ENCODE results near the gene KIF21A.

Gene KIF21A

DNA sequence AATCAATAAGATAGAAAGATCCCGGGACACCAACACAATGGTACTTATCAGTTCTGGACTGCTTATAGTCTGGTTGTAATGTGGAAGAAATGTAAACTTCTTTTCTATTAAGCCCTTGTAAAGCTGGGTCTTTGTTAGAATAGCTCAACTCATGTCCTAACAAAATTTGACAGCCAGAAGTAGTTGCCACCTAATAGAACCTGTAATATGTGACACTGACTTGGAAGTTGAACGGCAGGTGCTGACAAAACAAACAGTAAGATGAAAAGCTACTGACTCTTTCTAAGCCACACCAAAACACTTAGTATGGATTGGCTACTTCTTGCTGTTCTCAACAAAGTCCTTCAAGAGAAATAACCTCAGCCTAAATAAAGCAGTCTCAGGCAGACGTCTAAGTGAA is 56.6 kb downstream of the KIF21A start:
- CTCF ChIA-PET = interaction anchor here (1.5 to 1.7 kb wide), 2 partner anchors 9 to 11 kb away, joined by 4 to 5 read pairs; no protein-coding TSS in a partner anchor
- POLR2A ChIA-PET = interaction anchor here (0.7 kb wide), 1 partner anchor 1026 kb away, joined by 3 read pairs; no protein-coding TSS in a partner anchor

DNA sequence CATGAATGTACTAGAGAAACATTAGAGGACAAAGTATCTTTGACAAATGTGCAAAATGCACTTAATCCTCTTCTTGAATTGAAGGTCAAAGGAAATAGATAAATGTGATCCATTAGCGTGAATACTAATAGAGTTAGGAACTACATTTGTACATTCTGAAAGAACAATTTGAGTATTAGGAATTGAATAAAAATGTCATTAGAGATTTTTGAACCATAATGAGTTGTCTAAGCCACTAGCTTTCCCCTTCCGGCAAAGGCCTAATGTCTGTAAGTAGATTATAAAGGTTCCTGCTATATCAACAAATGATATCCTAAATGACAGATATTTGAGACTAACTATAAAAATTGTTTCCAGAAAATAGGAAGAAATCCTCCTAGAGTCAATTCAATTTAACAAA is 59.8 kb downstream of the KIF21A start:
- DNase-seq = no peak
- H3K27me3 ChIP-seq (replicated peaks in 2 of 5; ENCODE audit: control insufficient read depth in 4 of 5, insufficient read depth in 5 of 5, low read length in 4 of 5) = no peaks in the 10 kb centered on the region
- H3K36me3 ChIP-seq (ENCODE audit: control insufficient read depth in 4 of 4, insufficient read depth in 4 of 4, low read length in 3 of 4) = no peaks in the 10 kb centered on the region
- ChIA-PET POLR2A (no interaction called here), CTCF (no interaction called here)
- H3K27ac ChIP-seq (ENCODE audit: insufficient read depth in 1 of 2, low read depth in 1 of 2, low read length in 2 of 2, poor library complexity in 1 of 2, severe bottlenecking in 2 of 2) = no peak overlapping the region
- no peaks in the 10 kb centered on the region for H3K4me1 ChIP-seq (ENCODE audit: control extremely low read depth in 1 of 4, control insufficient read depth in 4 of 4, insufficient read depth in 4 of 4, low read length in 3 of 4)
- no peaks in the 10 kb centered on the region for H3K9me3 ChIP-seq (ENCODE audit: control extremely low read depth in 1 of 5, control insufficient read depth in 4 of 5, insufficient read depth in 2 of 5, low read depth in 1 of 5, low read length in 4 of 5)
- 86% methylated on average over 1 of the region's 2 CpGs for WGBS (ENCODE audit: insufficient coverage)
- no peak overlapping the region for H3K4me3 ChIP-seq (ENCODE audit: control insufficient read depth in 1 of 7, extremely low read depth in 1 of 7, insufficient read depth in 4 of 7, low read depth in 2 of 7, low read length in 6 of 7)

More for the DNA sequence above, 56.6 kb downstream of the KIF21A start:
- no peaks in the 10 kb centered on the region for H3K36me3 ChIP-seq (ENCODE audit: control insufficient read depth in 4 of 4, insufficient read depth in 4 of 4, low read length in 3 of 4)
- WGBS (ENCODE audit: insufficient coverage) = 100% methylated on average over 2 of the region's 3 CpGs
- H3K27me3 ChIP-seq (replicated peaks in 2 of 5; ENCODE audit: control insufficient read depth in 4 of 5, insufficient read depth in 5 of 5, low read length in 4 of 5) = no peaks in the 10 kb centered on the region
- H3K27ac ChIP-seq (ENCODE audit: insufficient read depth in 1 of 2, low read depth in 1 of 2, low read length in 2 of 2, poor library complexity in 1 of 2, severe bottlenecking in 2 of 2) = no peak overlapping the region
- DNase-seq = no peak
- H3K4me1 ChIP-seq (ENCODE audit: control extremely low read depth in 1 of 4, control insufficient read depth in 4 of 4, insufficient read depth in 4 of 4, low read length in 3 of 4) = no peaks in the 10 kb centered on the region
- H3K9me3 ChIP-seq (ENCODE audit: control extremely low read depth in 1 of 5, control insufficient read depth in 4 of 5, insufficient read depth in 2 of 5, low read depth in 1 of 5, low read length in 4 of 5) = no peaks in the 10 kb centered on the region
- no peak overlapping the region for H3K4me3 ChIP-seq (ENCODE audit: control insufficient read depth in 1 of 7, extremely low read depth in 1 of 7, insufficient read depth in 4 of 7, low read depth in 2 of 7, low read length in 6 of 7)

GRCh38 chr12:39380090-39380489 is 62.8 kb downstream of the KIF21A start:
- H3K27ac ChIP-seq (ENCODE audit: insufficient read depth in 1 of 2, low read depth in 1 of 2, low read length in 2 of 2, poor library complexity in 1 of 2, severe bottlenecking in 2 of 2) = no peak overlapping the region
- no peaks in the 10 kb centered on the region for H3K4me1 ChIP-seq (ENCODE audit: control extremely low read depth in 1 of 4, control insufficient read depth in 4 of 4, insufficient read depth in 4 of 4, low read length in 3 of 4)
- ChIA-PET CTCF (no interaction called here), POLR2A (no interaction called here)
- no peaks in the 10 kb centered on the region for H3K27me3 ChIP-seq (replicated peaks in 2 of 5; ENCODE audit: control insufficient read depth in 4 of 5, insufficient read depth in 5 of 5, low read length in 4 of 5)
- no peak for DNase-seq
- H3K9me3 ChIP-seq (ENCODE audit: control extremely low read depth in 1 of 5, control insufficient read depth in 4 of 5, insufficient read depth in 2 of 5, low read depth in 1 of 5, low read length in 4 of 5) = no peaks in the 10 kb centered on the region
- 95% methylated on average over 8 of the region's 10 CpGs for WGBS (ENCODE audit: insufficient coverage)
- no peaks in the 10 kb centered on the region for H3K36me3 ChIP-seq (ENCODE audit: control insufficient read depth in 4 of 4, insufficient read depth in 4 of 4, low read length in 3 of 4)
- no peak overlapping the region for H3K4me3 ChIP-seq (ENCODE audit: control insufficient read depth in 1 of 7, extremely low read depth in 1 of 7, insufficient read depth in 4 of 7, low read depth in 2 of 7, low read length in 6 of 7)

DNA sequence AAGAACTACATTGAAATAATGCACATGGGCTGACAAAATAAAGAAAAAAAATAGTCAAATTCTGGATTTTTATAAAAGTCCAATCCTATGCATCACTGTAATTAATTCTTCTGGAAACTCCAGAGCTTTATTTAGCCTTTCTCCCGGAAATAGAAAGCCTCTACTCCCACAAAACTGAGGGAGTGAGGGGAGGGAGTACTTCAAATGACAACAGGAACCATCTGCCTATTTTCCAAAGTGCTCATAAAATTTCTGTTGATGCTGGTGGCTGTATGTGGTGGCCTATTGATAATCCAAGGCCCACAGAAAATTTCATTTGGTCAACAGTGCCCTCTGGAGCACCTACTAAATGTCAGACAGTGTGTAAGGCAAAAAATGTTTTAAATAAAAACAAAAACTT is 64.6 kb downstream of the KIF21A start:
- ChIA-PET CTCF (interaction anchor here (1.3 kb wide), 1 partner anchor 9 kb away, joined by 5 read pairs; no protein-coding TSS in a partner anchor), POLR2A (no interaction called here)
- Histone ChIP-seq H3K36me3 (ENCODE audit: control insufficient read depth in 4 of 4, insufficient read depth in 4 of 4, low read length in 3 of 4) (no peaks in the 10 kb centered on the region), H3K4me1 (ENCODE audit: control extremely low read depth in 1 of 4, control insufficient read depth in 4 of 4, insufficient read depth in 4 of 4, low read length in 3 of 4) (no peaks in the 10 kb centered on the region), H3K4me3 (ENCODE audit: control insufficient read depth in 1 of 7, extremely low read depth in 1 of 7, insufficient read depth in 4 of 7, low read depth in 2 of 7, low read length in 6 of 7) (no peak overlapping the region), H3K27ac (ENCODE audit: insufficient read depth in 1 of 2, low read depth in 1 of 2, low read length in 2 of 2, poor library complexity in 1 of 2, severe bottlenecking in 2 of 2) (no peak overlapping the region), H3K9me3 (ENCODE audit: control extremely low read depth in 1 of 5, control insufficient read depth in 4 of 5, insufficient read depth in 2 of 5, low read depth in 1 of 5, low read length in 4 of 5) (no peaks in the 10 kb centered on the region), H3K27me3 (replicated peaks in 2 of 5; ENCODE audit: control insufficient read depth in 4 of 5, insufficient read depth in 5 of 5, low read length in 4 of 5) (no peaks in the 10 kb centered on the region)
- no CpG with 5 or more reads among the region's 1 CpG for WGBS (ENCODE audit: insufficient coverage)
- DNase-seq = no peak

- DNase-seq = peak in 2 of 3 donors; percentile 1 to 3
- Histone ChIP-seq H3K9me3 (ENCODE audit: control extremely low read depth in 1 of 5, control insufficient read depth in 4 of 5, insufficient read depth in 2 of 5, low read depth in 1 of 5, low read length in 4 of 5) (no peaks in the 10 kb centered on the region), H3K27ac (ENCODE audit: insufficient read depth in 1 of 2, low read depth in 1 of 2, low read length in 2 of 2, poor library complexity in 1 of 2, severe bottlenecking in 2 of 2) (no peak overlapping the region), H3K4me1 (ENCODE audit: control extremely low read depth in 1 of 4, control insufficient read depth in 4 of 4, insufficient read depth in 4 of 4, low read length in 3 of 4) (no peaks in the 10 kb centered on the region), H3K36me3 (ENCODE audit: control insufficient read depth in 4 of 4, insufficient read depth in 4 of 4, low read length in 3 of 4) (no peaks in the 10 kb centered on the region), H3K27me3 (replicated peaks in 2 of 5; ENCODE audit: control insufficient read depth in 4 of 5, insufficient read depth in 5 of 5, low read length in 4 of 5) (no peaks in the 10 kb centered on the region), H3K4me3 (ENCODE audit: control insufficient read depth in 1 of 7, extremely low read depth in 1 of 7, insufficient read depth in 4 of 7, low read depth in 2 of 7, low read length in 6 of 7) (no peak overlapping the region)
- ChIA-PET CTCF (interaction anchor here (1.2 kb wide), 1 partner anchor 12 kb away, joined by 4 read pairs; no protein-coding TSS in a partner anchor), POLR2A (no interaction called here)
- no CpG with 5 or more reads among the region's 2 CpGs for WGBS (ENCODE audit: insufficient coverage)
Measured at GRCh38 chr12:39375206-39375808, 67.6 kb downstream of the KIF21A start.

- CTCF ChIA-PET = no interaction called here
- H3K36me3 ChIP-seq (ENCODE audit: control insufficient read depth in 4 of 4, insufficient read depth in 4 of 4, low read length in 3 of 4) = no peaks in the 10 kb centered on the region
- no peaks in the 10 kb centered on the region for H3K9me3 ChIP-seq (ENCODE audit: control extremely low read depth in 1 of 5, control insufficient read depth in 4 of 5, insufficient read depth in 2 of 5, low read depth in 1 of 5, low read length in 4 of 5)
- no peak overlapping the region for H3K4me3 ChIP-seq (ENCODE audit: control insufficient read depth in 1 of 7, extremely low read depth in 1 of 7, insufficient read depth in 4 of 7, low read depth in 2 of 7, low read length in 6 of 7)
- WGBS (ENCODE audit: insufficient coverage) = 100% methylated on average over 1 of the region's 2 CpGs
- POLR2A ChIA-PET = no interaction called here
- DNase-seq = peak in 2 of 3 donors; percentile 5 to 6
- H3K4me1 ChIP-seq (ENCODE audit: control extremely low read depth in 1 of 4, control insufficient read depth in 4 of 4, insufficient read depth in 4 of 4, low read length in 3 of 4) = no peaks in the 10 kb centered on the region
- no peak overlapping the region for H3K27ac ChIP-seq (ENCODE audit: insufficient read depth in 1 of 2, low read depth in 1 of 2, low read length in 2 of 2, poor library complexity in 1 of 2, severe bottlenecking in 2 of 2)
- H3K27me3 ChIP-seq (replicated peaks in 2 of 5; ENCODE audit: control insufficient read depth in 4 of 5, insufficient read depth in 5 of 5, low read length in 4 of 5) = no peaks in the 10 kb centered on the region
Measured at GRCh38 chr12:39372929-39373328, 70.0 kb downstream of the KIF21A start.

DNA sequence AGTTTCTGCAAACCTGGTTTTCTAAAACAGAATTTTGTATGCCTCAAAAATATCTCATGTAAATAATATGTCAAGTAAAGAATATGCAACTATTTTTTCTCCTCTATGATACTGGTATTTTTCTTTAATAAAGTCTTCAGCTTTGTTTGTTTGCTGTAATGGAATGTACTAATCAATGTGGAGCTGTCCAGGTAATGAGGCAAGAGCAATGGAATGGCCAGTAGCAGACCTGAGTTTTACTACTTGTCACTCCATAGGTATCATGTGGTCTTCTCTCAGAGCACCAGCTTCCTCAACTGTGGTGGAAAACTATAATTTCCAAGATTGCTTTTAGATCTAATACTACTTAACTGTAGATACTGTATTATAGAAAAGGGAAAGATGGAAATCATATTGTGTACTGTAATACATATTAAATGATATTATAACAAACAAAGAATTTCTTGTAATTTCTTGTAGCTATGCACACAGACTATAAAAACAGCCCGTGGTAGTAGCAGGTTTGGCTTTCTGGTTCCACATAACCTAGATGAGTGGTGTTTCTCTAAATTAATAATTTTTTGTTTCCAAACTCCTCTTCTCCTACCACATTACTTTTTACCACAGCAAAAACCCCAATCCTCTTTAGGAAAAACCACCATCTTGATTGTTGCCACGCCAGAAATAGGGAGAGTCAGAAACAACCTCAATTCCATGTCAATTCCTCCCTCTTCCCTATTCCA is 70.6 kb downstream of the KIF21A start:
- POLR2A ChIA-PET = no interaction called here
- Histone ChIP-seq H3K9me3 (ENCODE audit: control extremely low read depth in 1 of 5, control insufficient read depth in 4 of 5, insufficient read depth in 2 of 5, low read depth in 1 of 5, low read length in 4 of 5) (no peaks in the 10 kb centered on the region), H3K4me3 (ENCODE audit: control insufficient read depth in 1 of 7, extremely low read depth in 1 of 7, insufficient read depth in 4 of 7, low read depth in 2 of 7, low read length in 6 of 7) (no peak overlapping the region), H3K4me1 (ENCODE audit: control extremely low read depth in 1 of 4, control insufficient read depth in 4 of 4, insufficient read depth in 4 of 4, low read length in 3 of 4) (no peaks in the 10 kb centered on the region), H3K27me3 (replicated peaks in 2 of 5; ENCODE audit: control insufficient read depth in 4 of 5, insufficient read depth in 5 of 5, low read length in 4 of 5) (no peaks in the 10 kb centered on the region), H3K36me3 (ENCODE audit: control insufficient read depth in 4 of 4, insufficient read depth in 4 of 4, low read length in 3 of 4) (no peaks in the 10 kb centered on the region), H3K27ac (ENCODE audit: insufficient read depth in 1 of 2, low read depth in 1 of 2, low read length in 2 of 2, poor library complexity in 1 of 2, severe bottlenecking in 2 of 2) (no peak overlapping the region)
- DNase-seq = no peak
- WGBS (ENCODE audit: insufficient coverage) = 94% methylated on average over 1 of the region's 2 CpGs
- CTCF ChIA-PET = no interaction called here
